ENCODE measurements around the gene TECR. TPM values are rescaled to one million over a fixed set of nuclear protein-coding genes. Genes with fewer than 3 reads are reported as not detected.
"Not testable (repeated sequence)": the region's sequence is repeated elsewhere in the genome, so short reads cannot be mapped to it uniquely, and the experiment has no call there.

TECR gene
- total and polyA plus RNA-seq, 2 donors (not counting 3 experiments of a cell fraction or from before 2014, with no cell fraction given): 109 to 193 TPM

- H3K9ac ChIP-seq (replicated peaks; ENCODE audit: extremely low read depth, insufficient read depth, low read length); H3K27ac ChIP-seq (ENCODE audit: insufficient read depth, low read depth, low read length); FAIRE-seq; DNase-seq (ENCODE audit: low read depth, low spot score); H3K4me3 ChIP-seq (replicated peaks in 1 of 3; ENCODE audit: insufficient read depth in 1 of 3, low read depth in 1 of 3, low read length in 3 of 3); H4K20me1 ChIP-seq (replicated peaks; ENCODE audit: control insufficient read depth, extremely low read depth, insufficient read depth, low read length); H3K27me3 ChIP-seq (ENCODE audit: control insufficient read depth in 2 of 2, insufficient read depth in 2 of 2, low read length in 2 of 2); BruUV-seq (replicated peaks); dilution Hi-C loops (cut with MboI; ENCODE audit: extremely low pct_ligation_motif_present, low sequenced_read_pairs); H3K4me2 ChIP-seq (ENCODE audit: insufficient read depth, low read length); H3K4me1 ChIP-seq (ENCODE audit: control insufficient read depth, extremely low read depth, insufficient read depth, low read length); H3K36me3 ChIP-seq (ENCODE audit: control insufficient read depth in 2 of 2, extremely low read depth in 1 of 2, insufficient read depth in 2 of 2, low read length in 2 of 2); H2AFZ ChIP-seq (ENCODE audit: low read depth, low read length); H3K9me3 ChIP-seq (replicated peaks; ENCODE audit: control insufficient read depth, insufficient read depth, low read length); H3K79me2 ChIP-seq (ENCODE audit: control insufficient read depth, insufficient read depth, low read length); POLR2A ChIA-PET; intact Hi-C loops (cut with micrococcal nuclease); H3K9me1 ChIP-seq (replicated peaks; ENCODE audit: control insufficient read depth, extremely low read depth, insufficient read depth, low read length): not testable (repeated sequence)
- TF ChIP-seq CTCF (IDR thresholded peaks at IDR 0.05; ENCODE audit: extremely low read depth in 1 of 2, insufficient read depth in 1 of 2, low read depth in 1 of 2, low read length in 2 of 2): peak in 1 of 2 donors; percentile 1
- CTCF ChIA-PET: interaction anchor here (1.1 to 1.8 kb wide), 2 partner anchors 20 to 76 kb away, joined by 4 read pairs; partner anchors contain the start of genes NDUFB7 and PTGER1
Observed at GRCh38 chr19:14551134-14552005, 22.0 kb downstream of the TECR start.

DNA sequence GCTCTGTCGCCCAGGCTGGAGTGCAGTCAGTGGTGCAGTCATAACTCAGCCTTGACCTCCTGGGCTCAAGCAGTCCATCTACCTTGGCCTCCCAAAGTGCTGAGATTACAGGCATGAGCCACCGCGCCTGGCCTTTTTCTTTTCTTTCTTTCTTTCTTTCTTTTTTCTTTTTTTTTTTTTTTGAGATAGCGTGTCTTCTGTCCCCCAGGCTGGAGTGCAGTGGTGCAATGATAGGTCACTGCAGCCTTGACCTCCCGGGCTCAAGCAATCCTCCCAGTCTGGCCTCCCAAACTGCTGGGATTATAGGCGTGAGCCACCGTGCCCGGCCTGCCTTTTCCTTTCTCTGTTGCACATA, 22.6 kb downstream of the TECR start:
- DNase-seq (ENCODE audit: low read depth, low spot score); H2AFZ ChIP-seq (ENCODE audit: low read depth, low read length); BruUV-seq (replicated peaks); H3K4me1 ChIP-seq (ENCODE audit: control insufficient read depth, extremely low read depth, insufficient read depth, low read length); H3K4me2 ChIP-seq (ENCODE audit: insufficient read depth, low read length); POLR2A ChIA-PET; H3K27me3 ChIP-seq (ENCODE audit: control insufficient read depth in 2 of 2, insufficient read depth in 2 of 2, low read length in 2 of 2); H3K36me3 ChIP-seq (ENCODE audit: control insufficient read depth in 2 of 2, extremely low read depth in 1 of 2, insufficient read depth in 2 of 2, low read length in 2 of 2); H3K79me2 ChIP-seq (ENCODE audit: control insufficient read depth, insufficient read depth, low read length); CTCF ChIA-PET; FAIRE-seq; H3K9ac ChIP-seq (replicated peaks; ENCODE audit: extremely low read depth, insufficient read depth, low read length); H3K4me3 ChIP-seq (replicated peaks in 1 of 3; ENCODE audit: insufficient read depth in 1 of 3, low read depth in 1 of 3, low read length in 3 of 3); H3K27ac ChIP-seq (ENCODE audit: insufficient read depth, low read depth, low read length); intact Hi-C loops (cut with micrococcal nuclease); H3K9me3 ChIP-seq (replicated peaks; ENCODE audit: control insufficient read depth, insufficient read depth, low read length); H4K20me1 ChIP-seq (replicated peaks; ENCODE audit: control insufficient read depth, extremely low read depth, insufficient read depth, low read length); H3K9me1 ChIP-seq (replicated peaks; ENCODE audit: control insufficient read depth, extremely low read depth, insufficient read depth, low read length); dilution Hi-C loops (cut with MboI; ENCODE audit: extremely low pct_ligation_motif_present, low sequenced_read_pairs): not testable (repeated sequence)
